Colon (tissue), 2 donors: ENCODE measurements around the gene DHRSX.
"Not testable (repeated sequence)": the region's sequence is repeated elsewhere in the genome, so short reads cannot be mapped to it uniquely, and the experiment has no call there.

ENCODE experiments used
- FAIRE-seq: peaks from 2 replicates; lab custom pipeline; 2012; peaks lifted over from hg19 to GRCh38; lab: Jason Lieb, UNC
- donor health status: control.
- donor health status: control.

Gene DHRSX

GRCh38 chrX:2262668-2263055, 238.1 kb downstream of the DHRSX start:
- FAIRE-seq, result no peak

- no peak for FAIRE-seq
These were observed 238.7 kb downstream of the DHRSX start for GRCh38 chrX:2261831-2262667.

GRCh38 chrX:2252331-2253065, 248.3 kb downstream of the DHRSX start:
- FAIRE-seq, result no peak

GRCh38 chrX:2251211-2251610, 249.6 kb downstream of the DHRSX start:
- FAIRE-seq, result no peak

- no peak for FAIRE-seq
These were observed 256.8 kb downstream of the DHRSX start for GRCh38 chrX:2243913-2244460.

- no peak for FAIRE-seq
These were observed 257.8 kb downstream of the DHRSX start for GRCh38 chrX:2242980-2243379.

GRCh38 chrX:2242326-2242725, 258.4 kb downstream of the DHRSX start:
- no peak for FAIRE-seq

GRCh38 chrX:2241496-2241895, 259.3 kb downstream of the DHRSX start:
- not testable (repeated sequence) for FAIRE-seq

- not testable (repeated sequence) for FAIRE-seq
These were observed 260.0 kb downstream of the DHRSX start for GRCh38 chrX:2240761-2241160.

- FAIRE-seq, result no peak
These were observed 262.8 kb downstream of the DHRSX start for GRCh38 chrX:2237976-2238375.

- FAIRE-seq, result no peak
These were observed 269.1 kb downstream of the DHRSX start for GRCh38 chrX:2231570-2232192.

GRCh38 chrX:2230457-2230856, 270.3 kb downstream of the DHRSX start:
- no peak for FAIRE-seq

GRCh38 chrX:2228536-2228935, 272.2 kb downstream of the DHRSX start:
- FAIRE-seq, result no peak

GRCh38 chrX:2226906-2227656, 273.7 kb downstream of the DHRSX start:
- FAIRE-seq, result no peak

GRCh38 chrX:2226182-2226581, 274.6 kb downstream of the DHRSX start:
- FAIRE-seq, result no peak

GRCh38 chrX:2224597-2225235, 276.1 kb downstream of the DHRSX start:
- no peak for FAIRE-seq

- no peak for FAIRE-seq
These were observed 276.6 kb downstream of the DHRSX start for GRCh38 chrX:2224161-2224560.

- no peak for FAIRE-seq
These were observed 279.8 kb downstream of the DHRSX start for GRCh38 chrX:2220829-2221567.

GRCh38 chrX:2220296-2220695, 280.5 kb downstream of the DHRSX start:
- FAIRE-seq, result no peak

GRCh38 chrX:2214138-2214823, 286.5 kb downstream of the DHRSX start:
- not testable (repeated sequence) for FAIRE-seq
